Adipocyte (in vitro differentiated cells): Measurements from ENCODE around the gene MEIOC.
"Not testable (repeated sequence)": the region's sequence is repeated elsewhere in the genome, so short reads cannot be mapped to it uniquely, and the experiment has no call there.

ENCODE experiments used
- DNase-seq: peaks from one replicate; pipeline ENCODE4 v3.0.0-alpha.2; 2015; ENCODE audit warnings: low read depth
- H3K27me3 ChIP-seq: replicated peaks from 2 replicates; pipeline ENCODE4 v1.7.0; 2013; ENCODE audit warnings: mild to moderate bottlenecking, low read length, moderate library complexity; ENCODE audit not compliant: control insufficient read depth, insufficient read depth
- H3K36me3 ChIP-seq: 2 replicates; pipeline ENCODE4 v1.7.0; 2013; ENCODE audit warnings: low read length, mild to moderate bottlenecking, moderate library complexity; ENCODE audit not compliant: control insufficient read depth, insufficient read depth, severe bottlenecking
- H3K4me1 ChIP-seq: 2 replicates; pipeline ENCODE4 v1.7.0; 2013; ENCODE audit warnings: mild to moderate bottlenecking, low read length, moderate library complexity; ENCODE audit not compliant: control insufficient read depth, insufficient read depth
- H3K4me3 ChIP-seq: 2 replicates; pipeline ENCODE4 v1.7.0; 2013; ENCODE audit warnings: mild to moderate bottlenecking, low read length, moderate library complexity
- H3K9ac ChIP-seq: 2 replicates; pipeline ENCODE4 v1.7.0; 2013; ENCODE audit warnings: mild to moderate bottlenecking, low read length, moderate library complexity
- H3K9me3 ChIP-seq: 2 replicates; pipeline ENCODE4 v1.7.0; 2013; ENCODE audit warnings: mild to moderate bottlenecking, low read length, moderate library complexity; ENCODE audit not compliant: control insufficient read depth

MEIOC gene

GRCh38 chr17:44655983-44656710 lies at the start of gene MEIOC:
MEIOC (plus strand) TSS chr17:44656468; CDS start chr17:44656614, 146 bp downstream.
- Histone ChIP-seq H3K36me3 (no peaks in the 10 kb centered on the region), H3K9ac (no peak within 1 kb of the TSS), H3K4me3 (peak within 1 kb of the TSS; percentile 37), H3K9me3 (peaks cover 7% of the 10 kb centered on the region), H3K27me3 (peaks cover 21% of the 10 kb centered on the region), H3K4me1 (no peaks in the 10 kb centered on the region)
- DNase-seq, result peak; percentile 35

- no peak overlapping the region for H3K9ac ChIP-seq
- no peaks in the 10 kb centered on the region for H3K9me3 ChIP-seq
- DNase-seq, result no peak
- H3K4me3 ChIP-seq, result no peak overlapping the region
- no peaks in the 10 kb centered on the region for H3K27me3 ChIP-seq
- H3K36me3 ChIP-seq, result no peaks in the 10 kb centered on the region
- H3K4me1 ChIP-seq, result peaks cover 19% of the 10 kb centered on the region
These were observed 49.6 kb upstream of the MEIOC start for GRCh38 chr17:44606658-44607057.

GRCh38 chr17:44607836-44608690 lies 48.2 kb upstream of the MEIOC start:
- H3K4me1 ChIP-seq, result peaks cover 16% of the 10 kb centered on the region
- H3K9me3 ChIP-seq, result no peaks in the 10 kb centered on the region
- peak; percentile 93 for DNase-seq

GRCh38 chr17:44608727-44609435 lies 47.4 kb upstream of the MEIOC start:
- Histone ChIP-seq H3K9ac (no peak overlapping the region), H3K4me1 (peaks cover 16% of the 10 kb centered on the region), H3K4me3 (no peak overlapping the region), H3K9me3 (no peaks in the 10 kb centered on the region), H3K36me3 (no peaks in the 10 kb centered on the region), H3K27me3 (no peaks in the 10 kb centered on the region)
- peak; percentile 29 for DNase-seq

More at GRCh38 chr17:44607836-44608690, 48.2 kb upstream of the MEIOC start:
- Histone ChIP-seq H3K27me3 (no peaks in the 10 kb centered on the region), H3K36me3 (no peaks in the 10 kb centered on the region), H3K4me3 (no peak overlapping the region), H3K9ac (no peak overlapping the region)

- Histone ChIP-seq H3K4me1 (peaks cover 16% of the 10 kb centered on the region), H3K9me3 (no peaks in the 10 kb centered on the region), H3K9ac (no peak overlapping the region), H3K36me3 (no peaks in the 10 kb centered on the region), H3K4me3 (no peak overlapping the region), H3K27me3 (peaks cover 5% of the 10 kb centered on the region)
- no peak for DNase-seq
These were observed 45.9 kb upstream of the MEIOC start for GRCh38 chr17:44610331-44610730.

- Histone ChIP-seq H3K9ac (no peak overlapping the region), H3K4me3 (no peak overlapping the region), H3K36me3 (no peaks in the 10 kb centered on the region), H3K9me3 (no peaks in the 10 kb centered on the region), H3K4me1 (peaks cover 16% of the 10 kb centered on the region), H3K27me3 (peaks cover 5% of the 10 kb centered on the region)
- peak; percentile 55 for DNase-seq
These were observed 45.4 kb upstream of the MEIOC start for GRCh38 chr17:44610871-44611270.

- no peaks in the 10 kb centered on the region for H3K36me3 ChIP-seq
- no peak for DNase-seq
These were observed 41.4 kb upstream of the MEIOC start for GRCh38 chr17:44614862-44615261.

GRCh38 chr17:44618652-44619051 lies 37.6 kb upstream of the MEIOC start:
- H3K36me3 ChIP-seq, H3K9ac ChIP-seq, H3K4me1 ChIP-seq, H3K4me3 ChIP-seq, DNase-seq, H3K9me3 ChIP-seq: not testable (repeated sequence)
- H3K27me3 ChIP-seq, result peaks cover 15% of the 10 kb centered on the region

More at GRCh38 chr17:44614862-44615261, 41.4 kb upstream of the MEIOC start:
- H3K9me3 ChIP-seq, result no peaks in the 10 kb centered on the region
- H3K9ac ChIP-seq, result no peak overlapping the region
- peaks cover 5% of the 10 kb centered on the region for H3K27me3 ChIP-seq
- H3K4me1 ChIP-seq, result peaks cover 6% of the 10 kb centered on the region
- no peak overlapping the region for H3K4me3 ChIP-seq

- H3K27me3 ChIP-seq, result peaks cover 11% of the 10 kb centered on the region
- H3K4me1 ChIP-seq, result no peaks in the 10 kb centered on the region
- H3K4me3 ChIP-seq, result no peak overlapping the region
- H3K36me3 ChIP-seq, result no peaks in the 10 kb centered on the region
- no peak overlapping the region for H3K9ac ChIP-seq
- H3K9me3 ChIP-seq, result no peaks in the 10 kb centered on the region
- no peak for DNase-seq
These were observed 33.1 kb upstream of the MEIOC start for GRCh38 chr17:44623070-44623725.

- H3K9ac ChIP-seq, result no peak overlapping the region
- no peaks in the 10 kb centered on the region for H3K9me3 ChIP-seq
- no peak for DNase-seq
- H3K4me1 ChIP-seq, result no peaks in the 10 kb centered on the region
- no peaks in the 10 kb centered on the region for H3K36me3 ChIP-seq
- H3K4me3 ChIP-seq, result no peak overlapping the region
- peaks cover 3% of the 10 kb centered on the region for H3K27me3 ChIP-seq
These were observed 28.6 kb upstream of the MEIOC start for GRCh38 chr17:44627513-44628242.
